Mesothelial cell of epicardium (in vitro differentiated cells): ENCODE results near the gene KLF7. TPM values are rescaled to one million over a fixed set of nuclear protein-coding genes. Genes with fewer than 3 reads are reported as not detected.

ENCODE experiments used
- DNase-seq, 2 experiments: peaks; one replicate each; pipeline ENCODE4 v3.0.0; 2021; ENCODE audit warnings: low spot score in 2 of 2; ENCODE audit not compliant: unreplicated experiment in 2 of 2
- H3K27ac Mint-ChIP-seq: 2 replicates; pipeline ENCODE4 v1.8.0; 2021; ENCODE audit warnings: mixed read lengths
- H3K27me3 Mint-ChIP-seq: 2 replicates; pipeline ENCODE4 v1.8.0; 2021; ENCODE audit warnings: low read depth, mixed read lengths
- H3K36me3 Mint-ChIP-seq: 2 replicates; pipeline ENCODE4 v1.8.0; 2021; ENCODE audit warnings: mixed read lengths
- H3K4me1 Mint-ChIP-seq: 2 replicates; pipeline ENCODE4 v1.8.0; 2021; ENCODE audit warnings: mixed read lengths
- H3K4me3 Mint-ChIP-seq: 2 replicates; pipeline ENCODE4 v1.8.0; 2021; ENCODE audit warnings: mild to moderate bottlenecking, moderate library complexity, mixed read lengths
- H3K9me3 Mint-ChIP-seq: 2 replicates; pipeline ENCODE4 v1.8.0; 2021; ENCODE audit warnings: mixed read lengths
- total RNA-seq: library from RNA; stranded (reverse); gene quantifications from 3 replicates; pipeline ENCODE4 v1.2.1, GENCODE V29; 2021
- TF ChIP-seq, protein P1 (sequence below): fragments of 200-600 bp; sonication (generic); IDR thresholded peaks from one replicate; pipeline ENCODE4 v1.5.0; 2021; ENCODE audit warnings: antibody characterized with exemption; ENCODE audit not compliant: unreplicated experiment

The KLF7 gene
- total RNA-seq, 1 donor from 2014 or later = 17.8 TPM

DNA sequence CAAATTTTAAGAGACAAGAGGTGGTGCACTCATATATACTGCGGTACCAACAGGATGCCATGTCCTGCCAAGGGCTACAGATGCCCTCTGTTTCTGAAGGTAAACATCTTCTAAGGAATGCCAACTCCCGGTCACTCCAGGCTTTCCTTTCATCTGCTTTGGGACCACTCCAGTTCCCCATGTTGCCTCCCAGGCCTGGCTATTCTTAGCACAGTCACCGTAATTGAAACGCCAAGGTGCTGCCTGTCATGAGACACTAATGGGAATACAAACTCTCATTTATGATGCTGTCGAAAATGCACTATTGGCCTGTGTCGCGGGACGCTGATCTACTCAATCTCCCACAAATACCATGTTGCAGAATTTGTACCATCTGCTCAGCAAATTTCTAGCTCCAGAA, 79.6 kb downstream of the KLF7 start:
- H3K4me3 Mint-ChIP-seq = no peak overlapping the region
- peaks cover 23% of the 10 kb centered on the region for H3K36me3 Mint-ChIP-seq
- TF ChIP-seq, protein P1, sequence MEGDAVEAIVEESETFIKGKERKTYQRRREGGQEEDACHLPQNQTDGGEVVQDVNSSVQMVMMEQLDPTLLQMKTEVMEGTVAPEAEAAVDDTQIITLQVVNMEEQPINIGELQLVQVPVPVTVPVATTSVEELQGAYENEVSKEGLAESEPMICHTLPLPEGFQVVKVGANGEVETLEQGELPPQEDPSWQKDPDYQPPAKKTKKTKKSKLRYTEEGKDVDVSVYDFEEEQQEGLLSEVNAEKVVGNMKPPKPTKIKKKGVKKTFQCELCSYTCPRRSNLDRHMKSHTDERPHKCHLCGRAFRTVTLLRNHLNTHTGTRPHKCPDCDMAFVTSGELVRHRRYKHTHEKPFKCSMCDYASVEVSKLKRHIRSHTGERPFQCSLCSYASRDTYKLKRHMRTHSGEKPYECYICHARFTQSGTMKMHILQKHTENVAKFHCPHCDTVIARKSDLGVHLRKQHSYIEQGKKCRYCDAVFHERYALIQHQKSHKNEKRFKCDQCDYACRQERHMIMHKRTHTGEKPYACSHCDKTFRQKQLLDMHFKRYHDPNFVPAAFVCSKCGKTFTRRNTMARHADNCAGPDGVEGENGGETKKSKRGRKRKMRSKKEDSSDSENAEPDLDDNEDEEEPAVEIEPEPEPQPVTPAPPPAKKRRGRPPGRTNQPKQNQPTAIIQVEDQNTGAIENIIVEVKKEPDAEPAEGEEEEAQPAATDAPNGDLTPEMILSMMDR = no peak
- H3K27me3 Mint-ChIP-seq = no peaks in the 10 kb centered on the region
- H3K4me1 Mint-ChIP-seq = peaks cover 6% of the 10 kb centered on the region
- no peaks in the 10 kb centered on the region for H3K9me3 Mint-ChIP-seq
- DNase-seq = no peak
- no peak overlapping the region for H3K27ac Mint-ChIP-seq

DNA sequence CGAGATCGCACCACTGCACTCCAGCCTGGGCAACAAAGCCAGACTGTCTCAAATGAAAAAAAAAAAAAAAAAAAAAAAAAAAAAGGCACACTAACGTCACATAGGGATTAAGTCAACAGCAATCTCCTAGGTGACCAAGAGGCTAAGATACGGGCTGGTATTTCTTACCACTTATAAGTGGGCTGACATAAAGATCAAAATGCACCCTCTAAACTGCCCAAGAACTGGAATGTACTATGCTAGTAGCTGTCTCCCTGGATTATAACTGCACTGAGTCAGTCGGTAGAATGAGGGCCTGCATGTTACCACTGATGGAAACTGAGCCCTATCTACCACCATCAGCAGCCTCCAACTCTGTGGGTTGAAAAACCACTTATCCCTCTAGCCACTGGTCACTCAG, 80.6 kb downstream of the KLF7 start:
- DNase-seq = no peak
- H3K27me3 Mint-ChIP-seq = no peaks in the 10 kb centered on the region
- H3K4me1 Mint-ChIP-seq = peaks cover 4% of the 10 kb centered on the region
- TF ChIP-seq, protein P1 = no peak
- H3K36me3 Mint-ChIP-seq = peaks cover 32% of the 10 kb centered on the region
- H3K9me3 Mint-ChIP-seq = no peaks in the 10 kb centered on the region
- H3K27ac Mint-ChIP-seq = no peak overlapping the region
- H3K4me3 Mint-ChIP-seq = no peak overlapping the region

GRCh38 chr2:207083361-207084110, 82.2 kb downstream of the KLF7 start:
- TF ChIP-seq, protein P1 = no peak
- H3K36me3 Mint-ChIP-seq = peaks cover 39% of the 10 kb centered on the region
- H3K4me1 Mint-ChIP-seq = no peaks in the 10 kb centered on the region
- H3K9me3 Mint-ChIP-seq = no peaks in the 10 kb centered on the region
- no peaks in the 10 kb centered on the region for H3K27me3 Mint-ChIP-seq
- DNase-seq = no peak
- H3K27ac Mint-ChIP-seq = no peak overlapping the region
- H3K4me3 Mint-ChIP-seq = no peak overlapping the region

DNA sequence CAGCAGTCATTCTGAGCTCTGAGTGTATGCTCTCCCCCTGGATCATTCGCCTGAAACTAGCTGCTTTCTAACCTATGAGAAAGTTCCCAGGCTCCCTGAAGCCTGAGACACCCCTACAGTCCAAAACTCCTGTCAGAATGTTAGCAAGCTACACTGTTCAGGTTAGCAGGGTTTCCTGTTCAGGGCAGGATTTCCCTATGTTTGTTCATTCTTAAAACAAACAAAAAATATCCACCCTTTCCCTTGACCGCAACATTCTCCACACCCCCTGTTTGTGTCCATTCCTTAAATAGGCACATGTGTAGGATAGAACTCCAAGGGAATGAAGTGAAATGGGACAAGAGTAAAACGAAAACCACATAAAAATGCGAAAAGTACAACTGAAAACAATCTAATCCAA, 83.1 kb downstream of the KLF7 start:
- Mint-ChIP-seq H3K4me1 (no peaks in the 10 kb centered on the region), H3K27ac (no peak overlapping the region), H3K4me3 (no peak overlapping the region), H3K27me3 (no peaks in the 10 kb centered on the region), H3K9me3 (no peaks in the 10 kb centered on the region), H3K36me3 (peaks cover 39% of the 10 kb centered on the region)
- no peak for DNase-seq
- TF ChIP-seq, protein P1 = no peak

DNA sequence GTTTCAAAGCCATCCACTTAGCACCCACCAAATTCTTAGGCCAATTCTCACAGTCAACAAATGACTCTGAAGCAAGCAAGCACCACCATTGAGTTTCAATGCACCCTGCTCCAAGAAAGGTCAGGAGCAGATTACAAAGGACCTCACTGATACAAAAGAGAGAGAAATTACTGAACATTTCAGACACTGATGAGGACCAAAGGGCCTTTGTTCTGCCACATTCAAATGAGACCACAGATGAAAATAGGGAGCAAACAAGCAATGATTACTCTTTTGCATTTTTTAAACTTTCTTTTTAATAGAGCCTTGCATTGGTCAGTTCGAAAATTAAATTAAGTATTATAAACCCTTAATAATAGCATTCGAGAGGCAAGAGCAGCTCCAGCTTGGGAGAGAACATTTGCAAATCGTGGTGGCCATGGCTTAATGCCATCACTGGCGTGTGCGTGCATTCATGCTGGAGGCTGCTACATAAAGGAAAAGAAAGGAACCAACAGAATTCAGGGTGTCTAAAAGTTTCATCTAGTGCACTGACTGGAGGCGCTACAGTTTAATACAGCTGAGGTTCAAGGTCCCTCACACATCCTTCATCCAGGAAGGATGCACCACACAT, 87.5 kb downstream of the KLF7 start:
- no peak overlapping the region for H3K4me3 Mint-ChIP-seq
- H3K4me1 Mint-ChIP-seq = peaks cover 14% of the 10 kb centered on the region
- TF ChIP-seq, protein P1 = no peak
- H3K36me3 Mint-ChIP-seq = peaks cover 21% of the 10 kb centered on the region
- no peak overlapping the region for H3K27ac Mint-ChIP-seq
- DNase-seq = no peak
- no peaks in the 10 kb centered on the region for H3K27me3 Mint-ChIP-seq
- no peaks in the 10 kb centered on the region for H3K9me3 Mint-ChIP-seq
